ENCODE data around the gene CTSK.
A peak's percentile ranks its signal among the peaks of the same experiment; 100 is the strongest.

CTSK gene

DNA sequence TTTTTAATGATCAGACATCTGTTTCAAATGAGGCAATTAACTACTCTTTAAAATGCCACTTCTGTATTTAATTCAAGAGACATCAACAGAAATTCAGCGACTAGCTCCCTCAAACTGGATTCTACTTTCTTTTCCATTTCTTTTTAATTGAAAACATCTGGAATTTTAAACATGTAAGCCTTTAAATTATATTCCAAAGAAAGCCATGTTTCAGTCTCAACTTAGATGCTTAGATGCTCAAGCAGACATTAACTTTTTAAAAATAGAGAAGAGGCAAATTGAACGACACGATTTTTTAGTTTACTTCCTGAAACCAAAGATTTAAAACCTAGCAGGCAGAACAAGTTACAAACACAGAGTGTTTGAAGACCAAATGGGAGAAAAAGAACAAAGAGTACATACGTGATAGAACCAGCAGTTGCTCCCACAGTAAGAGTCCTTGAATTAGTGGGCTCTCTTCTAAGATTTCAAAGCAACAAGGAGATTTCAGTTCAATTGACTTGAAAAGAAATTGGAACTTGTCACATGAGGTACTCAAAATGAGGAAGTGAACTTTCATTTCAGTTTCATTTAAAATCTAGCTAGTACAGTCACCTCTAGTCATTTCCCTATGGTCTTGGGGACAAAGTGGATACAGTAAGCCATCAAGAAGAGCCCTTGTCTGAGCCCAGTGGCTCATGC lies 42.6 kb downstream of the CTSK start, which contains the start of gene CTSS:
Gene CTSS (minus strand): TSS at position 483 of the 681 bp plus-strand sequence. CDS start 1,015 bp downstream, outside the sequence.
- Histone ChIP-seq H3K36me3 (ENCODE audit: insufficient read depth, low read length) (no peaks in the 10 kb centered on the region), H3K4me3 (ENCODE audit: low read depth in 1 of 2, low read length in 2 of 2) (peak within 1 kb of the TSS in 1 of 2 experiments; percentile 19; a peak in 1 of 4 replicates), H3K4me1 (ENCODE audit: insufficient read depth, low read length) (peaks cover 11% of the 10 kb centered on the region), H3K4me2 (ENCODE audit: insufficient read depth, low read length) (peak within 1 kb of the TSS; percentile 39; the same call in 1 of the 2 replicates), H3K9ac (ENCODE audit: low read depth, low read length) (no peak within 1 kb of the TSS), H3K27me3 (ENCODE audit: insufficient read depth, low read length, poor library complexity) (no peaks in the 10 kb centered on the region), H3K79me2 (ENCODE audit: insufficient read depth, low read length) (no peaks in the 10 kb centered on the region), H3K27ac (ENCODE audit: low read length) (no peak within 1 kb of the TSS), H4K20me1 (ENCODE audit: insufficient read depth, low read length) (no peaks in the 10 kb centered on the region), H3K9me3 (ENCODE audit: insufficient read depth, low read length, severe bottlenecking) (no peaks in the 10 kb centered on the region), H2AFZ (ENCODE audit: low read depth, low read length) (peak within 1 kb of the TSS; percentile 84)
- no peak for TF ChIP-seq EZH2 (IDR thresholded peaks at IDR 0.05; ENCODE audit: borderline replicate concordance, low read depth, low read length, severe bottlenecking)
- TF ChIP-seq CTCF (IDR thresholded peaks at IDR 0.05; ENCODE audit: borderline replicate concordance, extremely low read depth, low read length, poor library complexity, severe bottlenecking), result no peak
- DNase-seq, result no peak
- no peak; the same call in 2 of the 3 replicates for ATAC-seq (ENCODE audit: insufficient read depth, low read depth)

DNA sequence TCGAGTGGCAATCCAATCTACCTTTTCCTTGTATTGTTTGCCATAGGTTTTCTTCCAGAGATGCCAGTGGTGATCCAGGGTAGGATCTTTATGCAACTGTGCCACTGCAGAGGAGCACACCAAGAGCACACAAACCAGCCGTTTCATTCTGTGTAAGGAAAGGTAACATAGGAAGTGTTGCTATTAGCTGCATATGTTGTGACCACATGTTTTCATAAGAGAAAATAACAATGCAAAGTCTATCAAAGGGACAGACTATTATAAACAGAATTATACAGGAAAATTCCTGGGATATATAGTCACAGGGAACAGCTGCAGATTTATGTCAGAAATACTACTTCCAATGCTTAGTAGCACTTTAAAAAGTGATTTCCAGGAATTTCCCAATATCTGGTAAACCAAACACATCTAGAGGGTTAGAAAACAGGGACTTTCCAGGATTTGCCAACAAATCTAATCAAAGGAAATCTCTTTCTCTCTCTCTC lies 43.4 kb downstream of the CTSK start:
- ATAC-seq (ENCODE audit: insufficient read depth, low read depth), result no peak
- TF ChIP-seq CTCF (IDR thresholded peaks at IDR 0.05; ENCODE audit: borderline replicate concordance, extremely low read depth, low read length, poor library complexity, severe bottlenecking) (no peak), EZH2 (IDR thresholded peaks at IDR 0.05; ENCODE audit: borderline replicate concordance, low read depth, low read length, severe bottlenecking) (no peak)
- H3K4me3 ChIP-seq (ENCODE audit: low read depth in 1 of 2, low read length in 2 of 2), result no peak overlapping the region
- DNase-seq, result no peak
- H3K27ac ChIP-seq (ENCODE audit: low read length), result no peak overlapping the region
- H3K4me2 ChIP-seq (ENCODE audit: insufficient read depth, low read length), result no peak overlapping the region
- H3K27me3 ChIP-seq (ENCODE audit: insufficient read depth, low read length, poor library complexity), result no peaks in the 10 kb centered on the region
- H4K20me1 ChIP-seq (ENCODE audit: insufficient read depth, low read length), result no peaks in the 10 kb centered on the region
- H3K4me1 ChIP-seq (ENCODE audit: insufficient read depth, low read length), result peaks cover 11% of the 10 kb centered on the region
- no peaks in the 10 kb centered on the region for H3K79me2 ChIP-seq (ENCODE audit: insufficient read depth, low read length)
- no peaks in the 10 kb centered on the region for H3K36me3 ChIP-seq (ENCODE audit: insufficient read depth, low read length)
- no peaks in the 10 kb centered on the region for H3K9me3 ChIP-seq (ENCODE audit: insufficient read depth, low read length, severe bottlenecking)
- H3K9ac ChIP-seq (ENCODE audit: low read depth, low read length), result no peak overlapping the region
- no peak overlapping the region for H2AFZ ChIP-seq (ENCODE audit: low read depth, low read length)

DNA sequence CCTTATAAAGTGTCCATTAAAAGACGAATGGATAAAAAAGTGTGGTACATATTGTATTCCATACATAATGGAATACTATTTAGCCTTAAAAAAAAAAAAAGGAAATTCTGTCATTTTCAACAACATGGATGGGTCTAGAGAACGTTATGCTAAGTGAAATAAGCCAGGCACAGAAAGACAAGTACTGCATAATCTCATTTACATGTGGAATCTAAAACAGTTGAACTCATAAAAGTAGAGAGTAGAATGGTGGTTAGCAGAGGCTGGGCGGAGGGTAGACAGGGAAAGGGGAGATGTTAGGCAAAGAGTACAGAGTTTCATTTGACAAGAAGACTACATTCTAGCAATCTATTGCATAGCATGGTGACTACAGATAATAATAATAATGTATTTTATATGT lies 45.0 kb downstream of the CTSK start:
- H4K20me1 ChIP-seq (ENCODE audit: insufficient read depth, low read length), result no peaks in the 10 kb centered on the region
- no peak overlapping the region for H2AFZ ChIP-seq (ENCODE audit: low read depth, low read length)
- peaks cover 11% of the 10 kb centered on the region for H3K4me1 ChIP-seq (ENCODE audit: insufficient read depth, low read length)
- H3K36me3 ChIP-seq (ENCODE audit: insufficient read depth, low read length), result no peaks in the 10 kb centered on the region
- no peak overlapping the region for H3K4me2 ChIP-seq (ENCODE audit: insufficient read depth, low read length)
- no peak for ATAC-seq (ENCODE audit: insufficient read depth, low read depth)
- H3K9ac ChIP-seq (ENCODE audit: low read depth, low read length), result no peak overlapping the region
- no peaks in the 10 kb centered on the region for H3K27me3 ChIP-seq (ENCODE audit: insufficient read depth, low read length, poor library complexity)
- no peak for TF ChIP-seq CTCF (IDR thresholded peaks at IDR 0.05; ENCODE audit: borderline replicate concordance, extremely low read depth, low read length, poor library complexity, severe bottlenecking)
- no peak for TF ChIP-seq EZH2 (IDR thresholded peaks at IDR 0.05; ENCODE audit: borderline replicate concordance, low read depth, low read length, severe bottlenecking)
- H3K4me3 ChIP-seq (ENCODE audit: low read depth in 1 of 2, low read length in 2 of 2), result no peak overlapping the region
- DNase-seq, result no peak
- no peaks in the 10 kb centered on the region for H3K9me3 ChIP-seq (ENCODE audit: insufficient read depth, low read length, severe bottlenecking)
- H3K27ac ChIP-seq (ENCODE audit: low read length), result no peak overlapping the region
- H3K79me2 ChIP-seq (ENCODE audit: insufficient read depth, low read length), result no peaks in the 10 kb centered on the region
